Measurements from ENCODE around the gene TNIK. TPM values are rescaled to one million over a fixed set of nuclear protein-coding genes. Genes with fewer than 3 reads are reported as not detected.

The TNIK gene
- total and polyA plus RNA-seq, 2 of the 13 experiments (the other 11 are each of a cell fraction or from before 2014, with no cell fraction given): 0.15 to 0.22 TPM

GRCh38 chr3:171390051-171390941, 69.9 kb downstream of the TNIK start:
- intact Hi-C loops (cut with micrococcal nuclease; ENCODE audit: unreplicated experiment) (no loop called here), in situ Hi-C loops (cut with HindIII; ENCODE audit: extremely low pct_ligation_motif_present, low pct_unique_long_range_greater_than_20kb) (no loop called here)
- no peak overlapping the region for H2AFZ ChIP-seq (ENCODE audit: low read length)
- H3K27ac ChIP-seq (ENCODE audit: extremely low read length, insufficient read depth, low read length): no peak overlapping the region
- 67% methylated on average over 9 of the region's 9 CpGs for WGBS (ENCODE audit: low lambda C conversion rate)
- no peak for FAIRE-seq
- no peak overlapping the region for H3K4me2 ChIP-seq (ENCODE audit: low read depth, low read length)
- CTCF ChIA-PET (ENCODE audit: low intra/inter-chr PET ratio, low total read pairs): no interaction called here
- H4K20me1 ChIP-seq (ENCODE audit: insufficient read depth, low read length): no peaks in the 10 kb centered on the region
- H3K4me1 ChIP-seq (ENCODE audit: insufficient read depth, low read length): 0 out of 2 replicates have a peak, but pooled peaks cover 7% of the 10 kb centered on the region
- no peak overlapping the region for H3K4me3 ChIP-seq (replicated peaks in 1 of 3; ENCODE audit: insufficient read depth in 1 of 3, low read depth in 2 of 3, low read length in 3 of 3)
- POLR2A ChIA-PET: interaction anchor here (0.6 kb wide), 1 partner anchor 101 kb away, joined by 4 read pairs; no protein-coding TSS in a partner anchor
- no peaks in the 10 kb centered on the region for H3K79me2 ChIP-seq (ENCODE audit: insufficient read depth, low read length)
- no peak overlapping the region for H3K9ac ChIP-seq (ENCODE audit: insufficient read depth, low read depth, low read length)
- H3K36me3 ChIP-seq (replicated peaks in 1 of 2; ENCODE audit: control insufficient read depth in 1 of 2, insufficient read depth in 2 of 2, low read length in 2 of 2): no peaks in the 10 kb centered on the region
- H3K27me3 ChIP-seq (ENCODE audit: control insufficient read depth in 1 of 2, insufficient read depth in 2 of 2, low read length in 2 of 2): no peaks in the 10 kb centered on the region; a peak in 1 of 5 replicates
- BruUV-seq (replicated peaks): no TSS peak
- TF ChIP-seq KDM2A (CRISPR knock-in tag; IDR thresholded peaks at IDR 0.05; ENCODE audit: borderline replicate concordance, low read depth): no peak
- no peak for TF ChIP-seq NFYB (CRISPR knock-in tag; IDR thresholded peaks at IDR 0.05)
- no peak for TF ChIP-seq PITX1 (CRISPR knock-in tag; IDR thresholded peaks at IDR 0.05)
- TF ChIP-seq ZSCAN20 (CRISPR knock-in tag; IDR thresholded peaks at IDR 0.05; ENCODE audit: borderline replicate concordance): no peak
- peaks cover 10% of the 10 kb centered on the region; the same call in 1 of the 2 replicates for H3K9me3 ChIP-seq (ENCODE audit: low read length)
- ATAC-seq: no peak
- no peak for DNase-seq (ENCODE audit: low spot score)

GRCh38 chr3:171389491-171389890, 70.7 kb downstream of the TNIK start:
- in situ Hi-C loops (cut with HindIII; ENCODE audit: extremely low pct_ligation_motif_present, low pct_unique_long_range_greater_than_20kb): no loop called here
- BruUV-seq (replicated peaks): no TSS peak

More at GRCh38 chr3:171389491-171389890, 70.7 kb downstream of the TNIK start:
- 4% methylated on average over 2 of the region's 3 CpGs for WGBS (ENCODE audit: low lambda C conversion rate)
- Histone ChIP-seq H3K36me3 (replicated peaks in 1 of 2; ENCODE audit: control insufficient read depth in 1 of 2, insufficient read depth in 2 of 2, low read length in 2 of 2) (no peaks in the 10 kb centered on the region), H3K4me3 (replicated peaks in 1 of 3; ENCODE audit: insufficient read depth in 1 of 3, low read depth in 2 of 3, low read length in 3 of 3) (no peak overlapping the region), H3K4me1 (ENCODE audit: insufficient read depth, low read length) (0 out of 2 replicates have a peak, but pooled peaks cover 7% of the 10 kb centered on the region), H3K4me2 (ENCODE audit: low read depth, low read length) (no peak overlapping the region), H2AFZ (ENCODE audit: low read length) (no peak overlapping the region), H3K9ac (ENCODE audit: insufficient read depth, low read depth, low read length) (no peak overlapping the region), H3K27me3 (ENCODE audit: control insufficient read depth in 1 of 2, insufficient read depth in 2 of 2, low read length in 2 of 2) (no peaks in the 10 kb centered on the region), H3K79me2 (ENCODE audit: insufficient read depth, low read length) (no peaks in the 10 kb centered on the region), H4K20me1 (ENCODE audit: insufficient read depth, low read length) (no peaks in the 10 kb centered on the region), H3K27ac (ENCODE audit: extremely low read length, insufficient read depth, low read length) (no peak overlapping the region), H3K9me3 (ENCODE audit: low read length) (peaks cover 10% of the 10 kb centered on the region; the same call in 1 of the 2 replicates)
- no peak for ATAC-seq
- no peak for DNase-seq (ENCODE audit: low spot score)
- ChIA-PET CTCF (ENCODE audit: low intra/inter-chr PET ratio, low total read pairs) (no interaction called here), POLR2A (no interaction called here)
- intact Hi-C loops (cut with micrococcal nuclease; ENCODE audit: unreplicated experiment): no loop called here
- no peak for TF ChIP-seq BCL6 (CRISPR knock-in tag; IDR thresholded peaks at IDR 0.05)
- no peak for FAIRE-seq

All from HepG2 (cell line).